Measurements from ENCODE around the gene USP49.

USP49 gene

DNA sequence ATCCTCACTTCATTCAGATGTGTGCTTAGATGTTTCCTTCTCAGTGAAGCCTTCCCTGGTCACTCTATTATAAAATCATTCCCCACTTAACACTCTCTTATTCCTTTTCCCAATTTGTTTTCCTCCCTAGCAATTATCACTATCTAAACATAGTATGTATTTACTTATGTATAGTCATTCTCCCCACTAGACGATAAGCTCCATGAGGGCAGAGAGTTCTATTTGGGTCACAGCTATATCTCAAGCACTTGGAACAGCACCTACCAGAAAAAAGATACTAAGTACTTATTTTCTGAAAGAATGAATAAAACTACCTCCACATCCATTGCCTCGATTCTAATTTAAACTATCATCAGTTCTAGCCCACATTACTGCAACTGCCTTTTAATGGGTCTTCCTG lies 36.5 kb downstream of the USP49 start:
- FAIRE-seq (no peak), DNase-seq (ENCODE audit: insufficient read length) (no peak)
- TF ChIP-seq TAF1 (IDR thresholded peaks at IDR 0.05; ENCODE audit: borderline replicate concordance, low read depth, low read length) (no peak), POLR2A (IDR thresholded peaks at IDR 0.05; ENCODE audit: low read depth, low read length) (no peak), POLR2AphosphoS5 (IDR thresholded peaks at IDR 0.05; ENCODE audit: low read depth, low read length) (no peak)

DNA sequence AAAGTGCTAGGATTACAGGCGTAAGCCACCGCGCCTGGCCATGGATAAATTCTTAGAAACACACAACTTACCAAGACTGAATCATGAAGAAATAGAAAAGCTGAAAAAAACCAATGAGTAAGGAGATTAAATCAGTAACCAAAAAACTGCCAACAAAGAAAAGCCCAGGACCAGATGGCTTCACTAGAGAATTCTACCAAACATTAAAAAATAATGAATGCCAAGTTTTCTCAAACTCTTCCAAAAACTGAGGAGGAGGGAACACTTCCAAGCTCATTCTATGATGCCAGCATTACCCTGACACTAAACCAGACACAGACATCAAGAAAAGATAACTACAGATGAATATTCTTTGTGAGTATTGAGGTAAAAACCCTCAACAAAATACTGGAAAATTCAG lies 44.3 kb downstream of the USP49 start:
- DNase-seq (ENCODE audit: insufficient read length), result no peak
- TF ChIP-seq POLR2AphosphoS5 (IDR thresholded peaks at IDR 0.05; ENCODE audit: low read depth, low read length) (no peak), POLR2A (IDR thresholded peaks at IDR 0.05; ENCODE audit: low read depth, low read length) (no peak), TAF1 (IDR thresholded peaks at IDR 0.05; ENCODE audit: borderline replicate concordance, low read depth, low read length) (no peak)
- FAIRE-seq, result no peak

- TF ChIP-seq POLR2AphosphoS5 (IDR thresholded peaks at IDR 0.05; ENCODE audit: low read depth, low read length) (no peak), POLR2A (IDR thresholded peaks at IDR 0.05; ENCODE audit: low read depth, low read length) (no peak), TAF1 (IDR thresholded peaks at IDR 0.05; ENCODE audit: borderline replicate concordance, low read depth, low read length) (no peak)
- FAIRE-seq, result peak; percentile 94
- DNase-seq (ENCODE audit: insufficient read length), result peak; percentile 17
These were observed 48.4 kb downstream of the USP49 start for GRCh38 chr6:41846666-41847237.

GRCh38 chr6:41843178-41843577 lies 52.0 kb downstream of the USP49 start:
- DNase-seq (ENCODE audit: insufficient read length) (no peak), FAIRE-seq (no peak)
- TF ChIP-seq POLR2A (IDR thresholded peaks at IDR 0.05; ENCODE audit: low read depth, low read length) (no peak), TAF1 (IDR thresholded peaks at IDR 0.05; ENCODE audit: borderline replicate concordance, low read depth, low read length) (no peak), POLR2AphosphoS5 (IDR thresholded peaks at IDR 0.05; ENCODE audit: low read depth, low read length) (no peak)

DNA sequence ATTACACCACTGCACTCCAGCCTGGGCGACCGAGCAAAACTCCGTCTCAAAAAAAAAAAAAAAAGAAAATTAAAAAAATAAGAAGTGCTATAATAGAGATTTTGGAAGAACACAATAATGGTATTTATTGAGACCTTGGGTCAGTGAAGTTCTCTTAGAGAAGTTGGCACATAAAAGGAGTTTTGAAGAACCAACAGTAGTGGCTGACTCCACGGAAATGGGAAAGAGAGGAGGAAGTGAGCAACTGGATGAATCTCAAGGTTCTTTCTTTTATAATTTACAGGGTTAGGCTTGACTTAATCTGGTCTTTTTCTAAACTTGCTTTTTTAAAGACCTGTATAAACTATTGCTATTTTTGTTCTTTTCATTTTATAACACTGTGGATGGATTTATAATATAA lies 54.8 kb downstream of the USP49 start:
- TF ChIP-seq POLR2A (IDR thresholded peaks at IDR 0.05; ENCODE audit: low read depth, low read length) (no peak), TAF1 (IDR thresholded peaks at IDR 0.05; ENCODE audit: borderline replicate concordance, low read depth, low read length) (no peak), POLR2AphosphoS5 (IDR thresholded peaks at IDR 0.05; ENCODE audit: low read depth, low read length) (no peak)
- no peak for FAIRE-seq
- no peak for DNase-seq (ENCODE audit: insufficient read length)

- FAIRE-seq (no peak), DNase-seq (ENCODE audit: insufficient read length) (no peak)
- TF ChIP-seq TAF1 (IDR thresholded peaks at IDR 0.05; ENCODE audit: borderline replicate concordance, low read depth, low read length), result no peak
- no peak for TF ChIP-seq POLR2AphosphoS5 (IDR thresholded peaks at IDR 0.05; ENCODE audit: low read depth, low read length)
- TF ChIP-seq POLR2A (IDR thresholded peaks at IDR 0.05; ENCODE audit: low read depth, low read length), result no peak
These were observed 58.5 kb downstream of the USP49 start for GRCh38 chr6:41836660-41837052.

DNA sequence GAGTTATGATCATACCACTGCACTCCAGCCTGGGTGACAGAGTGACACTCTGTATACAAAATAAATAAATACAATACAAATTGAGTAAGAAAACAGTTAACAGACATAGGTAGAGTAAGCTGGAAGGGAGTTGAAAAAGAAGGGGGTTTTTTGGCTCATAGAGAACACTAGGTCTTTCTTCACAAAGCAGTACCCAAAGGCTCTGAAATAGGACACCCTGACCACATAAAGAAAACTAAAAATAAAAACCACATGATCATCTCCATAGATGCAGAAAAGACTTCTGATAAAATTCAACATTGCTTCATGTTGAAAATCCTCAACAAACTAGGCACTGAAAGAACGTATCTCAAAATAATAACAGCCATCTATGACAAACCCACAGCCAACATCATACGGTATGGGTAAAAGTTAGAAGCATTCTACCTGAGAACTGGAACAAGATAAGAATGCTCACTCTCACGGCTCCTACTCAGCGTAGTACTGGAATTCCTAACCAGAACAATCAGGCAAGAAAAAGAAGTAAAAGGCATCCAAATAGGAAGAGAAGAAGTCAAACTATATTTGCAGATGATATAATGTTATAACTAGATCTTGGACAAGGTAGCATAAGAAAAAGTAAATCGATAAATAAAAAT lies 59.0 kb downstream of the USP49 start:
- FAIRE-seq, result no peak
- DNase-seq (ENCODE audit: insufficient read length), result no peak
- TF ChIP-seq POLR2A (IDR thresholded peaks at IDR 0.05; ENCODE audit: low read depth, low read length) (no peak), POLR2AphosphoS5 (IDR thresholded peaks at IDR 0.05; ENCODE audit: low read depth, low read length) (no peak), TAF1 (IDR thresholded peaks at IDR 0.05; ENCODE audit: borderline replicate concordance, low read depth, low read length) (no peak)

GRCh38 chr6:41832263-41832662 lies 62.9 kb downstream of the USP49 start:
- FAIRE-seq (no peak), DNase-seq (ENCODE audit: insufficient read length) (no peak)
- TF ChIP-seq TAF1 (IDR thresholded peaks at IDR 0.05; ENCODE audit: borderline replicate concordance, low read depth, low read length) (no peak), POLR2A (IDR thresholded peaks at IDR 0.05; ENCODE audit: low read depth, low read length) (no peak), POLR2AphosphoS5 (IDR thresholded peaks at IDR 0.05; ENCODE audit: low read depth, low read length) (no peak)

- FAIRE-seq, result no peak
- DNase-seq (ENCODE audit: insufficient read length), result no peak
- no peak for TF ChIP-seq POLR2AphosphoS5 (IDR thresholded peaks at IDR 0.05; ENCODE audit: low read depth, low read length)
- no peak for TF ChIP-seq POLR2A (IDR thresholded peaks at IDR 0.05; ENCODE audit: low read depth, low read length)
- TF ChIP-seq TAF1 (IDR thresholded peaks at IDR 0.05; ENCODE audit: borderline replicate concordance, low read depth, low read length), result no peak
These were observed 68.7 kb downstream of the USP49 start for GRCh38 chr6:41826343-41827022.

- TF ChIP-seq POLR2A (IDR thresholded peaks at IDR 0.05; ENCODE audit: low read depth, low read length), result no peak
- TF ChIP-seq POLR2AphosphoS5 (IDR thresholded peaks at IDR 0.05; ENCODE audit: low read depth, low read length), result no peak
- TF ChIP-seq TAF1 (IDR thresholded peaks at IDR 0.05; ENCODE audit: borderline replicate concordance, low read depth, low read length), result no peak
- DNase-seq (ENCODE audit: insufficient read length) (no peak), FAIRE-seq (no peak)
These were observed 70.3 kb downstream of the USP49 start for GRCh38 chr6:41824571-41825569.

- no peak for DNase-seq (ENCODE audit: insufficient read length)
- FAIRE-seq, result no peak
- TF ChIP-seq POLR2A (IDR thresholded peaks at IDR 0.05; ENCODE audit: low read depth, low read length) (no peak), POLR2AphosphoS5 (IDR thresholded peaks at IDR 0.05; ENCODE audit: low read depth, low read length) (no peak), TAF1 (IDR thresholded peaks at IDR 0.05; ENCODE audit: borderline replicate concordance, low read depth, low read length) (no peak)
These were observed 72.0 kb downstream of the USP49 start for GRCh38 chr6:41823178-41823577.

All from GM12892 (cell line).